GM21529 (cell line): Measurements from ENCODE around the gene SAMD4A.

Experiments
- ATAC-seq: cut with Tn5 transposase; IDR thresholded peaks from one replicate; pipeline ENCODE4 v1.9.1; 2021; ENCODE audit not compliant: unreplicated experiment

The SAMD4A gene

GRCh38 chr14:54653712-54654469, 87.0 kb downstream of the SAMD4A start:
- ATAC-seq, result no peak

- no peak for ATAC-seq
Observed at GRCh38 chr14:54654605-54655004, 87.7 kb downstream of the SAMD4A start.

- ATAC-seq, result no peak
Observed at GRCh38 chr14:54658836-54659235, 91.9 kb downstream of the SAMD4A start.

- no peak for ATAC-seq
Observed at GRCh38 chr14:54659365-54659764, 92.4 kb downstream of the SAMD4A start.

- no peak for ATAC-seq
Observed at GRCh38 chr14:54660604-54661111, 93.7 kb downstream of the SAMD4A start.

GRCh38 chr14:54662491-54663133, 95.7 kb downstream of the SAMD4A start:
- no peak for ATAC-seq

- ATAC-seq, result no peak
Observed at GRCh38 chr14:54664961-54665360, 98.0 kb downstream of the SAMD4A start.

GRCh38 chr14:54665946-54666345, 99.0 kb downstream of the SAMD4A start:
- peak; percentile 48 for ATAC-seq

GRCh38 chr14:54667026-54667744, 100.3 kb downstream of the SAMD4A start:
- no peak for ATAC-seq

GRCh38 chr14:54667764-54668163, 100.8 kb downstream of the SAMD4A start:
- ATAC-seq, result no peak

- ATAC-seq, result no peak
Observed at GRCh38 chr14:54669721-54670561, 103.0 kb downstream of the SAMD4A start.

GRCh38 chr14:54671537-54671936, 104.6 kb downstream of the SAMD4A start:
- no peak for ATAC-seq

GRCh38 chr14:54672181-54672580, 105.3 kb downstream of the SAMD4A start:
- ATAC-seq, result no peak

GRCh38 chr14:54672688-54673087, 105.8 kb downstream of the SAMD4A start:
- ATAC-seq, result no peak

GRCh38 chr14:54673193-54674045, 106.5 kb downstream of the SAMD4A start:
- ATAC-seq, result no peak

- peak; percentile 82 for ATAC-seq
Observed at GRCh38 chr14:54674046-54674741, 107.3 kb downstream of the SAMD4A start.

GRCh38 chr14:54675236-54676128, 108.6 kb downstream of the SAMD4A start:
- no peak for ATAC-seq
